Right lobe of liver (tissue), 4 donors: ENCODE results near the gene SUMO4.

Experiments
- POLR2A ChIP-seq: fragments of 450-650 bp; IDR thresholded peaks from one replicate; pipeline ENCODE4 v1.6.1; 2017; ENCODE audit warnings: antibody characterized with exemption, mild to moderate bottlenecking
- TF ChIP-seq, protein P1 (sequence below), 4 donors: fragments of 200-600 bp in 3 of 4; fragments of 450-650 bp in 1 of 4; IDR thresholded peaks; one replicate each; pipeline versions ENCODE4 v1.5.1 to v1.8.0; 2016 to 2022; ENCODE audit warnings: antibody characterized with exemption in 4 of 4, mild to moderate bottlenecking in 2 of 4
- donor health status: DM: no; HTN: no; CAD: no.
- donor health status: DM: no; HTN: no; CAD: no.
- donor health status: DM: no; HTN: yes; CAD: no.

DNA sequence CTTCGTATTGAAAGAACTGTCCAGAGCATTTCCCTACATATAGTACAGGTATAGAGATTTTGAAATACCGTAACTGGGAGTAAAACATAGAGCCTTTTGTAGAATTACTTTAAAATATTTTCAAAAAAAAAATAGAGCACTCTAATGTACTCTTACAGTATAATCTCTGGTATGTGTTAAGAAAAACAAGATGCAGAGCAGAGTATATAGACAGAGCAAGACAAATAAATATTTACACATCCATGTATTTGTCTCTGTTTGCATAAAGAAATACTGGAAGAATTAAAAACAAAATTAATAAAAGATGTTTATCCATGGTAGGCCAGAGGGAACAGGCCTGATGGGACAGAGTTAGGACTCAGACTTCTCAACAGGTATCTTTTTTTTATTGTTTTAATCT lies 28.0 kb upstream of the SUMO4 start:
- TF ChIP-seq, protein P1, sequence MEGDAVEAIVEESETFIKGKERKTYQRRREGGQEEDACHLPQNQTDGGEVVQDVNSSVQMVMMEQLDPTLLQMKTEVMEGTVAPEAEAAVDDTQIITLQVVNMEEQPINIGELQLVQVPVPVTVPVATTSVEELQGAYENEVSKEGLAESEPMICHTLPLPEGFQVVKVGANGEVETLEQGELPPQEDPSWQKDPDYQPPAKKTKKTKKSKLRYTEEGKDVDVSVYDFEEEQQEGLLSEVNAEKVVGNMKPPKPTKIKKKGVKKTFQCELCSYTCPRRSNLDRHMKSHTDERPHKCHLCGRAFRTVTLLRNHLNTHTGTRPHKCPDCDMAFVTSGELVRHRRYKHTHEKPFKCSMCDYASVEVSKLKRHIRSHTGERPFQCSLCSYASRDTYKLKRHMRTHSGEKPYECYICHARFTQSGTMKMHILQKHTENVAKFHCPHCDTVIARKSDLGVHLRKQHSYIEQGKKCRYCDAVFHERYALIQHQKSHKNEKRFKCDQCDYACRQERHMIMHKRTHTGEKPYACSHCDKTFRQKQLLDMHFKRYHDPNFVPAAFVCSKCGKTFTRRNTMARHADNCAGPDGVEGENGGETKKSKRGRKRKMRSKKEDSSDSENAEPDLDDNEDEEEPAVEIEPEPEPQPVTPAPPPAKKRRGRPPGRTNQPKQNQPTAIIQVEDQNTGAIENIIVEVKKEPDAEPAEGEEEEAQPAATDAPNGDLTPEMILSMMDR (IDR thresholded peaks at IDR 0.05): no peak
- no peak for TF ChIP-seq POLR2A
